Neural cell (in vitro differentiated cells): Measurements from ENCODE around the gene FOLR2. TPM values are rescaled to one million over a fixed set of nuclear protein-coding genes. Genes with fewer than 3 reads are reported as not detected.

ENCODE experiments used
- H2AFZ ChIP-seq: fragments of 200-600, 300-800 bp; sonication (generic), shearing (Covaris generic); 2 replicates; pipeline ENCODE4 v1.6.0; 2014; ENCODE audit warnings: low read depth, mild to moderate bottlenecking, antibody characterized with exemption, low read length, moderate library complexity
- H3F3A ChIP-seq: fragments of 200-600 bp; shearing (Covaris generic); 2 replicates; pipeline ENCODE4 v1.6.1; 2016; ENCODE audit warnings: mild to moderate bottlenecking, moderate library complexity, mixed read lengths, antibody characterized with exemption, low read length; ENCODE audit not compliant: insufficient read depth, poor library complexity, severe bottlenecking
- H3K27ac ChIP-seq: fragments of 200-600, 300-800 bp; sonication (generic), shearing (Covaris generic); 2 replicates; pipeline ENCODE4 v1.5.1; 2014; ENCODE audit warnings: mild to moderate bottlenecking, low read length, moderate library complexity
- H3K27me3 ChIP-seq: fragments of 300-800, 200-600 bp; sonication (generic), shearing (Covaris generic); 2 replicates; pipeline ENCODE4 v1.6.0; 2014; ENCODE audit warnings: mild to moderate bottlenecking, low read depth, low read length, moderate library complexity; ENCODE audit not compliant: insufficient read depth
- H3K36me3 ChIP-seq: fragments of 300-800, 200-600 bp; sonication (generic), shearing (Covaris generic); 2 replicates; pipeline ENCODE4 v1.5.1; 2014; ENCODE audit warnings: mild to moderate bottlenecking, antibody characterized with exemption, low read length, moderate library complexity; ENCODE audit not compliant: insufficient read depth
- H3K4me2 ChIP-seq: fragments of 300-800, 200-600 bp; sonication (generic), shearing (Covaris generic); 2 replicates; pipeline ENCODE4 v1.6.0; 2014; ENCODE audit warnings: mild to moderate bottlenecking, low read length
- H3K4me3 ChIP-seq: fragments of 300-800, 200-600 bp; sonication (generic), shearing (Covaris generic); 2 replicates; pipeline ENCODE4 v1.5.1; 2014; ENCODE audit warnings: mild to moderate bottlenecking, low read length, moderate library complexity
- H3K79me2 ChIP-seq: fragments of 200-600 bp; shearing (Covaris generic); replicated peaks from 2 replicates; pipeline ENCODE4 v1.6.0; 2014; ENCODE audit warnings: mild to moderate bottlenecking, low read length, moderate library complexity; ENCODE audit not compliant: insufficient read depth
- H3K9ac ChIP-seq: fragments of 300-800, 200-600 bp; sonication (generic), shearing (Covaris generic); 2 replicates; pipeline ENCODE4 v1.6.1; 2016; ENCODE audit warnings: mild to moderate bottlenecking, low read length, mixed read lengths
- H3K9me2 ChIP-seq: fragments of 200-600 bp; shearing (Covaris generic); 2 replicates; pipeline ENCODE4 v1.6.1; 2016; ENCODE audit warnings: mild to moderate bottlenecking, low read length, mixed read lengths; ENCODE audit not compliant: insufficient read depth
- H3K9me3 ChIP-seq: fragments of 200-600, 300-800 bp; sonication (generic), shearing (Covaris generic); 2 replicates; pipeline ENCODE4 v1.6.1; 2016; ENCODE audit warnings: mild to moderate bottlenecking, mixed run types, low read length, moderate library complexity, mixed read lengths
- H4K20me1 ChIP-seq: fragments of 200-600 bp; shearing (Covaris generic); 2 replicates; pipeline ENCODE4 v1.6.1; 2016; ENCODE audit warnings: mild to moderate bottlenecking, mixed run types; ENCODE audit not compliant: insufficient read depth
- CTCF ChIP-seq: fragments of 450-650 bp; IDR thresholded peaks from 2 replicates; pipeline ENCODE4 v1.5.1; 2014; ENCODE audit warnings: antibody characterized with exemption, mild to moderate bottlenecking, moderate library complexity; ENCODE audit not compliant: poor library complexity, severe bottlenecking
- EP300 ChIP-seq: fragments of 450-650 bp; conservative IDR thresholded peaks from 2 replicates; pipeline ENCODE4 v1.6.1; 2014; ENCODE audit warnings: antibody characterized with exemption, mild to moderate bottlenecking, moderate library complexity; ENCODE audit not compliant: poor library complexity, severe bottlenecking
- EZH2 ChIP-seq: fragments of 200-600, 300-800 bp; shearing (Covaris generic), sonication (generic); IDR thresholded peaks from 2 replicates; pipeline ENCODE4 v1.6.1; 2014; ENCODE audit warnings: antibody characterized with exemption, low read length, borderline replicate concordance, mild to moderate bottlenecking; ENCODE audit not compliant: insufficient read depth, poor library complexity, severe bottlenecking
- MXI1 ChIP-seq: fragments of 450-650 bp; conservative IDR thresholded peaks from 2 replicates; pipeline ENCODE4 v1.6.1; 2014; ENCODE audit warnings: antibody characterized with exemption, mild to moderate bottlenecking; ENCODE audit not compliant: poor library complexity, severe bottlenecking
- POLR2AphosphoS5 ChIP-seq: IDR thresholded peaks from 2 replicates; pipeline ENCODE4 v1.6.1; 2012
- RAD21 ChIP-seq: fragments of 450-650 bp; conservative IDR thresholded peaks from 2 replicates; pipeline ENCODE4 v1.6.1; 2014; ENCODE audit warnings: antibody characterized with exemption, mild to moderate bottlenecking, moderate library complexity
- SMC3 ChIP-seq: fragments of 450-650 bp; conservative IDR thresholded peaks from 2 replicates; pipeline ENCODE4 v1.6.1; 2014; ENCODE audit warnings: antibody characterized with exemption, mild to moderate bottlenecking, moderate library complexity; ENCODE audit not compliant: poor library complexity
- TAF1 ChIP-seq: IDR thresholded peaks from 2 replicates; pipeline ENCODE4 v1.6.1; 2012; ENCODE audit warnings: low read depth
- polyA plus RNA-seq: library from polyadenylated mRNA; depleted of rRNA; stranded (reverse); fragments of >200 nt; gene quantifications from 2 replicates; pipeline ENCODE4 v1.2.3, GENCODE V29; 2014
- TF ChIP-seq, protein P1 (sequence below): IDR thresholded peaks from 2 replicates; pipeline ENCODE4 v1.6.1; 2012; ENCODE audit warnings: borderline replicate concordance

The FOLR2 gene
- polyA plus RNA-seq, 1 donor from 2014 or later, result not detected

GRCh38 chr11:72208281-72208680 lies 8.3 kb upstream of the FOLR2 start:
- H3K27me3 ChIP-seq, result no peaks in the 10 kb centered on the region
- no peak overlapping the region for H3K4me3 ChIP-seq
- H3K9ac ChIP-seq, result no peak overlapping the region
- H3K79me2 ChIP-seq, result no peaks in the 10 kb centered on the region
- TF ChIP-seq TAF1 (no peak), RAD21 (no peak), EP300 (no peak), SMC3 (no peak), CTCF (no peak), POLR2AphosphoS5 (no peak), MXI1 (no peak), EZH2 (no peak)
- TF ChIP-seq, protein P1, sequence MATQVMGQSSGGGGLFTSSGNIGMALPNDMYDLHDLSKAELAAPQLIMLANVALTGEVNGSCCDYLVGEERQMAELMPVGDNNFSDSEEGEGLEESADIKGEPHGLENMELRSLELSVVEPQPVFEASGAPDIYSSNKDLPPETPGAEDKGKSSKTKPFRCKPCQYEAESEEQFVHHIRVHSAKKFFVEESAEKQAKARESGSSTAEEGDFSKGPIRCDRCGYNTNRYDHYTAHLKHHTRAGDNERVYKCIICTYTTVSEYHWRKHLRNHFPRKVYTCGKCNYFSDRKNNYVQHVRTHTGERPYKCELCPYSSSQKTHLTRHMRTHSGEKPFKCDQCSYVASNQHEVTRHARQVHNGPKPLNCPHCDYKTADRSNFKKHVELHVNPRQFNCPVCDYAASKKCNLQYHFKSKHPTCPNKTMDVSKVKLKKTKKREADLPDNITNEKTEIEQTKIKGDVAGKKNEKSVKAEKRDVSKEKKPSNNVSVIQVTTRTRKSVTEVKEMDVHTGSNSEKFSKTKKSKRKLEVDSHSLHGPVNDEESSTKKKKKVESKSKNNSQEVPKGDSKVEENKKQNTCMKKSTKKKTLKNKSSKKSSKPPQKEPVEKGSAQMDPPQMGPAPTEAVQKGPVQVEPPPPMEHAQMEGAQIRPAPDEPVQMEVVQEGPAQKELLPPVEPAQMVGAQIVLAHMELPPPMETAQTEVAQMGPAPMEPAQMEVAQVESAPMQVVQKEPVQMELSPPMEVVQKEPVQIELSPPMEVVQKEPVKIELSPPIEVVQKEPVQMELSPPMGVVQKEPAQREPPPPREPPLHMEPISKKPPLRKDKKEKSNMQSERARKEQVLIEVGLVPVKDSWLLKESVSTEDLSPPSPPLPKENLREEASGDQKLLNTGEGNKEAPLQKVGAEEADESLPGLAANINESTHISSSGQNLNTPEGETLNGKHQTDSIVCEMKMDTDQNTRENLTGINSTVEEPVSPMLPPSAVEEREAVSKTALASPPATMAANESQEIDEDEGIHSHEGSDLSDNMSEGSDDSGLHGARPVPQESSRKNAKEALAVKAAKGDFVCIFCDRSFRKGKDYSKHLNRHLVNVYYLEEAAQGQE, result no peak
- no peaks in the 10 kb centered on the region for H3K9me2 ChIP-seq
- no peaks in the 10 kb centered on the region for H3K36me3 ChIP-seq
- no peak overlapping the region for H3K27ac ChIP-seq
- no peak overlapping the region for H2AFZ ChIP-seq
- no peaks in the 10 kb centered on the region for H3F3A ChIP-seq
- H3K4me2 ChIP-seq, result no peak overlapping the region
- no peaks in the 10 kb centered on the region for H4K20me1 ChIP-seq
- peaks cover 3% of the 10 kb centered on the region for H3K9me3 ChIP-seq

- TF ChIP-seq, protein P1, result no peak
- TF ChIP-seq EP300, result no peak
- no peak for TF ChIP-seq CTCF
- TF ChIP-seq POLR2AphosphoS5, result no peak
- TF ChIP-seq RAD21, result no peak
- no peak for TF ChIP-seq EZH2
- peaks cover 3% of the 10 kb centered on the region for H3K9me3 ChIP-seq
- no peaks in the 10 kb centered on the region for H3K36me3 ChIP-seq
- no peaks in the 10 kb centered on the region for H3K79me2 ChIP-seq
- H3K4me3 ChIP-seq, result no peak overlapping the region
- H3K4me2 ChIP-seq, result no peak overlapping the region
- H3K27ac ChIP-seq, result no peak overlapping the region
- H3K9ac ChIP-seq, result no peak overlapping the region
- H3F3A ChIP-seq, result no peaks in the 10 kb centered on the region
- H3K9me2 ChIP-seq, result no peaks in the 10 kb centered on the region
- no peaks in the 10 kb centered on the region for H3K27me3 ChIP-seq
- H4K20me1 ChIP-seq, result no peaks in the 10 kb centered on the region
- no peak overlapping the region for H2AFZ ChIP-seq
Observed at GRCh38 chr11:72209101-72209500, 7.5 kb upstream of the FOLR2 start.
